Measurements from ENCODE around the gene OSCAR. TPM values are rescaled to one million over a fixed set of nuclear protein-coding genes. Genes with fewer than 3 reads are reported as not detected.
"Not testable (repeated sequence)": the region's sequence is repeated elsewhere in the genome, so short reads cannot be mapped to it uniquely, and the experiment has no call there.

Gene OSCAR
- polyA plus RNA-seq, 4 donors: 0.27 to 0.89 (median 0.67) TPM

DNA sequence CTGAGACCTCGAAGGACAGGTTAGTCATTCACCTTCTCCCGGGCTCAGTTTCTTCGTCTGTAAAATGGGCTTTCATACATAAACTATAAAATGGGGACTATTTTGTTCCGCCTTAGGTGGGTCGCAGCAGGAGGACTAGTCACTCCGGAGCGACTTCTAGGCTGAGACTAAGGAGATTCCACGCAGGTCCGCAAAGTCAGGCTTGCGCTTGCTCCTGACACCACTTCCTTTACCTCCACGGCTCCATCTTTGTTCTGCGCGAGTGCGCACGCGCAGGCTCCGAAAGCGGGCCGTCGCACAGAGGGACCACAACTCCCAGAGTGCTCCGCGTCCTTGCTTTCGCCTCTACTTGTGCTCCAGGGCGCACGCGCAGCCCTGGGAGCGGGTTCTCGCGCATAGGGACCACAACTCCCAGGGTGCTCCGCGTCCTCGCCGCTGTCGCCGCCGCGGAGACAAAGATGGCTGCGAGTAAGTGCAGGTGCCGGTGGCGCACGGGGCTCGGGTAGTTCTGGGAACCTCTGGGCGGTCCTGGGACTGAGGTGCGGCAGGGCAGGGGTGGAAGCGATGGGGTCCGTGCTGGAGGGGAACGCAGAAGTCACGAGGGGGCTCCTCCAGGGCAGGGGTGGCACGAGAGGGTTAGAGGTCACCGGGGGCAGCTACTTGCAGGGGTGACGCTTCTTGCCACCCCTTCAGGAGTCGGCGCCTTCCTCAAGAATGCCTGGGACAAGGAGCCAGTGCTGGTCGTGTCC lies 2.0 kb upstream of the OSCAR start, which contains the start of gene NDUFA3:
NDUFA3 (plus strand) TSS at position 435 of the 749 bp plus-strand sequence; CDS start at position 459, 24 bp downstream.
- peaks cover 0 to 23% (median 9%) of the 10 kb centered on the region in 3 donors for H3K36me3 ChIP-seq (ENCODE audit: control insufficient read depth in 3 of 3, insufficient read depth in 2 of 3, low read depth in 1 of 3, low read length in 3 of 3)
- H3K27me3 ChIP-seq (ENCODE audit: control insufficient read depth in 3 of 3, insufficient read depth in 3 of 3, low read length in 3 of 3): peaks cover 0 to 3% (median 0%) of the 10 kb centered on the region in 3 donors
- H3K9me3 ChIP-seq (ENCODE audit: control insufficient read depth in 2 of 2, insufficient read depth in 1 of 2, low read depth in 1 of 2, low read length in 1 of 2): no peaks in the 10 kb centered on the region
- H3K4me1 ChIP-seq (ENCODE audit: control insufficient read depth in 3 of 3, insufficient read depth in 2 of 3, low read depth in 1 of 3, low read length in 2 of 3): peaks cover 0 to 2% (median 0%) of the 10 kb centered on the region in 3 donors
- FAIRE-seq: no peak
- peak; percentile 99 to 100 for DNase-seq
- peak within 1 kb of the TSS; percentile 77 to 89 (median 87) for H3K4me3 ChIP-seq (ENCODE audit: low read depth in 1 of 3, low read length in 3 of 3)
- peak within 1 kb of the TSS in 2 of 3 donors; percentile 6 to 72 for H3K27ac ChIP-seq (ENCODE audit: low read depth in 1 of 3, low read length in 2 of 3)
- WGBS, 3 donors: 1 to 2% (median 2%) methylated on average over 51 to 54 of the region's 54 CpGs

GRCh38 chr19:54099903-54100255 lies 724 bp downstream of the OSCAR start:
- H3K27ac ChIP-seq (ENCODE audit: low read depth in 1 of 3, low read length in 2 of 3); H3K9me3 ChIP-seq (ENCODE audit: control insufficient read depth in 2 of 2, insufficient read depth in 1 of 2, low read depth in 1 of 2, low read length in 1 of 2); H3K36me3 ChIP-seq (ENCODE audit: control insufficient read depth in 3 of 3, insufficient read depth in 2 of 3, low read depth in 1 of 3, low read length in 3 of 3); H3K4me1 ChIP-seq (ENCODE audit: control insufficient read depth in 3 of 3, insufficient read depth in 2 of 3, low read depth in 1 of 3, low read length in 2 of 3); FAIRE-seq; H3K4me3 ChIP-seq (ENCODE audit: low read depth in 1 of 3, low read length in 3 of 3); DNase-seq: not testable (repeated sequence)
- 77 to 83% (median 78%) methylated on average over 9 of the region's 9 CpGs for WGBS, 3 donors
- peaks cover 0 to 19% (median 5%) of the 10 kb centered on the region in 3 donors for H3K27me3 ChIP-seq (ENCODE audit: control insufficient read depth in 3 of 3, insufficient read depth in 3 of 3, low read length in 3 of 3)

DNA sequence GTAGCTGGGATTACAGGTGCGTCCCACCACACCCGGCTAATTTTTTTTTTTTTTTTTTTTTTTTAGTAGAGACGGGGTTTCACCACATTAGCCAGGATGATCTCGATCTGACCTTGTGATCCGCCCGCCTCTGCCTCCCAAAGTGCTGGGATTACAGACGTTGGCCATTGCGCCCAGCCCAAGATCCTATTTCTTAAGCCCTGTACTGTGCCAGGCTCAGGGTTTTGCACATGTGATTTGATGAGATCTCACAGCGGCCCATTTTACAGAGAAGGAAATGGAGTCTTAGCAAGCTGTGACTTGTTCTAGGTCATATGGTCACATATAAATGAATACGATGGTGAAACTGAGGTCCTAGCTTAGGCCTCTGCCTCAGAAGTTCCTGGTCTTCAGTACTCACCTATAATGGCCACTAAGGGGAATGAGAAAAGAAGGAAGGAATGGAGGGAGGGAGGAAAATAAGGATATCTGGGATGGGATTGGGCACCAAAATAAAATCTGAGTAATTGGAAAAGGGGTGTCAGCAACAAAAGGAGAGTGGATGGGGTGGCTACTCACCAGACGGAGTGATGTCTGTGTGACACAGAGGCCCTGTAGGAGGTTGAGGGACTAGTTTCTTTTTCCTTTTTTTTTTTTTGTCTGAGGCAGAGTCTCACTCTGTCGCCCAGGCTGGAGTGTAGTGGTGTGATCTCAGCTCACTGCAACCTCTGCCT lies 1.3 kb downstream of the OSCAR start:
- Histone ChIP-seq H3K36me3 (ENCODE audit: control insufficient read depth in 3 of 3, insufficient read depth in 2 of 3, low read depth in 1 of 3, low read length in 3 of 3) (peaks cover 0 to 1% (median 0%) of the 10 kb centered on the region in 3 donors), H3K4me1 (ENCODE audit: control insufficient read depth in 3 of 3, insufficient read depth in 2 of 3, low read depth in 1 of 3, low read length in 2 of 3) (peaks cover 0 to 2% (median 0%) of the 10 kb centered on the region in 3 donors), H3K4me3 (ENCODE audit: low read depth in 1 of 3, low read length in 3 of 3) (no peak overlapping the region), H3K9me3 (ENCODE audit: control insufficient read depth in 2 of 2, insufficient read depth in 1 of 2, low read depth in 1 of 2, low read length in 1 of 2) (no peaks in the 10 kb centered on the region), H3K27ac (ENCODE audit: low read depth in 1 of 3, low read length in 2 of 3) (no peak overlapping the region), H3K27me3 (ENCODE audit: control insufficient read depth in 3 of 3, insufficient read depth in 3 of 3, low read length in 3 of 3) (peaks cover 0 to 25% (median 8%) of the 10 kb centered on the region in 3 donors)
- WGBS, 3 donors: 80 to 86% (median 82%) methylated on average over 9 to 12 of the region's 12 CpGs
- FAIRE-seq (no peak), DNase-seq (no peak)

GRCh38 chr19:54096617-54097106 lies 3.9 kb downstream of the OSCAR start:
- Histone ChIP-seq H3K27me3 (ENCODE audit: control insufficient read depth in 3 of 3, insufficient read depth in 3 of 3, low read length in 3 of 3) (peaks cover 0 to 25% (median 11%) of the 10 kb centered on the region in 3 donors), H3K9me3 (ENCODE audit: control insufficient read depth in 2 of 2, insufficient read depth in 1 of 2, low read depth in 1 of 2, low read length in 1 of 2) (no peaks in the 10 kb centered on the region), H3K27ac (ENCODE audit: low read depth in 1 of 3, low read length in 2 of 3) (no peak overlapping the region), H3K4me3 (ENCODE audit: low read depth in 1 of 3, low read length in 3 of 3) (peak overlapping the region in 1 of 3 donors; percentile 26), H3K4me1 (ENCODE audit: control insufficient read depth in 3 of 3, insufficient read depth in 2 of 3, low read depth in 1 of 3, low read length in 2 of 3) (no peaks in the 10 kb centered on the region), H3K36me3 (ENCODE audit: control insufficient read depth in 3 of 3, insufficient read depth in 2 of 3, low read depth in 1 of 3, low read length in 3 of 3) (no peaks in the 10 kb centered on the region)
- no peak for FAIRE-seq
- peak; percentile 38 to 41 for DNase-seq
- WGBS, 3 donors: 5 to 13% (median 9%) methylated on average over 14 of the region's 14 CpGs

- H3K27ac ChIP-seq (ENCODE audit: low read depth in 1 of 3, low read length in 2 of 3); H3K9me3 ChIP-seq (ENCODE audit: control insufficient read depth in 2 of 2, insufficient read depth in 1 of 2, low read depth in 1 of 2, low read length in 1 of 2); H3K4me1 ChIP-seq (ENCODE audit: control insufficient read depth in 3 of 3, insufficient read depth in 2 of 3, low read depth in 1 of 3, low read length in 2 of 3); FAIRE-seq; H3K36me3 ChIP-seq (ENCODE audit: control insufficient read depth in 3 of 3, insufficient read depth in 2 of 3, low read depth in 1 of 3, low read length in 3 of 3): not testable (repeated sequence)
- DNase-seq: peak; percentile 51 to 55
- peak overlapping the region in 1 of 3 donors; percentile 36 for H3K4me3 ChIP-seq (ENCODE audit: low read depth in 1 of 3, low read length in 3 of 3)
- WGBS, 3 donors: 0 to 1% (median 0%) methylated on average over 39 to 46 of the region's 46 CpGs
- H3K27me3 ChIP-seq (ENCODE audit: control insufficient read depth in 3 of 3, insufficient read depth in 3 of 3, low read length in 3 of 3): peaks cover 0 to 25% (median 11%) of the 10 kb centered on the region in 3 donors
Observed at GRCh38 chr19:54095859-54096616, 4.6 kb downstream of the OSCAR start.

DNA sequence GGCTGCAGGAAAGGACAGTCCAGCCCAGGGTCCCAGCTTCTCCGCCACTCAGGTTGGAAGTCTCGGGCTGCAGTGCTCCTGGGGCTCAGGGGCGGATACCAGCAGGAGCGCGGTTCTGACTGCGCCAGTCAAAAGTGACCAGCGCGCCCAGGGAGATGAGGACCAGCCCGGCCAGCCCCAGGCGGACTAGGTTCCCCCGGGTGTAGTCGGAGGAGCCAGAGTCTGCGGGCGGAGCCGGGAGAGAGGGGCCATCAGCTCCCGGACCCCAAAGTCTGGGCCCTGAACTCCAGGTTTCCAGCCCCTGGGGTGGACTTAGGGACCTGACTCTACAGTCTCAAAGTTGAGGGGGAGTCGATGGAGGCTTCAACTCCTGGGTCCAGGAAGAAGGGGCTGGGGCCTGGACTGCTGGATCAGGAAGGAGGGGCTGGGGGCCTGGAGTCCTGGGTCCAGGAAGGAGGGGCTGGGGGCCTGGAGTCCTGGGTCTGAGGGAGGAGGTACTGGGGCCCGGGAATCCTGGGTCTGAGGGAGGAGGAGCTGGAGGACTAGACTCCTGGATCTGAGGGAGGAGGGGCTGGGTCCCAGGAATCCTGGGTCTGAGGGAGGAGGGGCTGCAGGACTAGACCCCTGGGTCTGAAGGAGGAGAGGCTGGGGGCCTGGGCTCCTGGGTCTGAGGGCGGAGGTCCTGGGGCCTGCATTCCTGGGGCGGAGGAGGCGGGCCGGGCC lies 5.3 kb downstream of the OSCAR start:
- no peak overlapping the region for H3K27ac ChIP-seq (ENCODE audit: low read depth in 1 of 3, low read length in 2 of 3)
- FAIRE-seq (no peak), DNase-seq (no peak)
- H3K9me3 ChIP-seq (ENCODE audit: control insufficient read depth in 2 of 2, insufficient read depth in 1 of 2, low read depth in 1 of 2, low read length in 1 of 2): no peaks in the 10 kb centered on the region
- peak overlapping the region in 1 of 3 donors; percentile 36 for H3K4me3 ChIP-seq (ENCODE audit: low read depth in 1 of 3, low read length in 3 of 3)
- H3K27me3 ChIP-seq (ENCODE audit: control insufficient read depth in 3 of 3, insufficient read depth in 3 of 3, low read length in 3 of 3): peaks cover 0 to 25% (median 11%) of the 10 kb centered on the region in 3 donors
- 69 to 85% (median 70%) methylated on average over 18 to 22 of the region's 22 CpGs for WGBS, 3 donors
- H3K4me1 ChIP-seq (ENCODE audit: control insufficient read depth in 3 of 3, insufficient read depth in 2 of 3, low read depth in 1 of 3, low read length in 2 of 3): no peaks in the 10 kb centered on the region
- H3K36me3 ChIP-seq (ENCODE audit: control insufficient read depth in 3 of 3, insufficient read depth in 2 of 3, low read depth in 1 of 3, low read length in 3 of 3): no peaks in the 10 kb centered on the region

GRCh38 chr19:54094426-54095000 lies 6.1 kb downstream of the OSCAR start:
- Histone ChIP-seq H3K27me3 (ENCODE audit: control insufficient read depth in 3 of 3, insufficient read depth in 3 of 3, low read length in 3 of 3) (peaks cover 0 to 27% (median 12%) of the 10 kb centered on the region in 3 donors), H3K9me3 (ENCODE audit: control insufficient read depth in 2 of 2, insufficient read depth in 1 of 2, low read depth in 1 of 2, low read length in 1 of 2) (no peaks in the 10 kb centered on the region), H3K27ac (ENCODE audit: low read depth in 1 of 3, low read length in 2 of 3) (no peak overlapping the region), H3K36me3 (ENCODE audit: control insufficient read depth in 3 of 3, insufficient read depth in 2 of 3, low read depth in 1 of 3, low read length in 3 of 3) (no peaks in the 10 kb centered on the region), H3K4me3 (ENCODE audit: low read depth in 1 of 3, low read length in 3 of 3) (no peak overlapping the region), H3K4me1 (ENCODE audit: control insufficient read depth in 3 of 3, insufficient read depth in 2 of 3, low read depth in 1 of 3, low read length in 2 of 3) (no peaks in the 10 kb centered on the region)
- 77 to 81% (median 81%) methylated on average over 17 of the region's 17 CpGs for WGBS, 3 donors
- DNase-seq (no peak), FAIRE-seq (no peak)

Data from small intestine (tissue), 7 donors.